IMR-90 (cell line): ENCODE data around the gene SBK2. TPM values are rescaled to one million over a fixed set of nuclear protein-coding genes. Genes with fewer than 3 reads are reported as not detected.

Experiments
- ATAC-seq: fragments of 200-7000 bp; cut with Tn5 transposase; 2 replicates; pipeline ENCODE4 v1.9.1; 2020; ENCODE audit warnings: low read depth, mild to moderate bottlenecking, moderate library complexity
- BruUV-seq: library from RNA; stranded (reverse); fragments of 400-500 nt; replicated peaks from 2 replicates; lab custom pipeline; 2021; lab: Mats Ljungman, UMichigan
- CTCF ChIA-PET: fragments of 300-600 bp; formaldehyde crosslinking; extraction: SDS; loops from one replicate; lab custom pipeline; 2021; ENCODE audit warnings: antibody characterized with exemption; lab: Yijun Ruan, JAX
- POLR2A ChIA-PET: fragments of 300-600 bp; sonication (Branson Sonifier 250); formaldehyde crosslinking; loops from one replicate; lab custom pipeline; 2022; ENCODE audit warnings: antibody characterized with exemption; ENCODE audit not compliant: unreplicated experiment; lab: Charles Lee
- DNase-seq: peaks from one replicate; pipeline ENCODE4 v3.0.0; 2013
- H2AFZ ChIP-seq: replicated peaks from 2 replicates; pipeline ENCODE3; 2013; ENCODE audit warnings: low read length, mild to moderate bottlenecking; ENCODE audit not compliant: poor library complexity
- H2AK5ac ChIP-seq: 2 replicates; pipeline ENCODE4 v1.6.1; 2013; ENCODE audit warnings: low read depth, low read length, inconsistent platforms
- H2AK9ac ChIP-seq: replicated peaks from 2 replicates; pipeline ENCODE3; 2013; ENCODE audit warnings: mild to moderate bottlenecking, low read depth, low read length, moderate library complexity; ENCODE audit not compliant: poor library complexity
- H2BK120ac ChIP-seq: 2 replicates; pipeline ENCODE4 v1.6.1; 2013; ENCODE audit warnings: low read depth, low read length, inconsistent platforms
- H2BK15ac ChIP-seq: 3 replicates; pipeline ENCODE4 v1.6.1; 2013; ENCODE audit warnings: low read depth, low read length, inconsistent platforms
- H2BK20ac ChIP-seq: 2 replicates; pipeline ENCODE4 v1.6.1; 2013; ENCODE audit warnings: low read depth, mild to moderate bottlenecking, inconsistent platforms, low read length, moderate library complexity
- H2BK5ac ChIP-seq: 2 replicates; pipeline ENCODE4 v1.6.1; 2013; ENCODE audit warnings: mild to moderate bottlenecking, low read depth, low read length, inconsistent platforms; ENCODE audit not compliant: poor library complexity, severe bottlenecking
- H3K14ac ChIP-seq: replicated peaks from 2 replicates; pipeline ENCODE4 v1.6.1; 2013; ENCODE audit warnings: low read depth, low read length, inconsistent platforms
- H3K18ac ChIP-seq: 2 replicates; pipeline ENCODE4 v1.6.1; 2013; ENCODE audit warnings: low read depth, low read length, control low read depth
- H3K23ac ChIP-seq: 2 replicates; pipeline ENCODE4 v1.6.1; 2013; ENCODE audit warnings: low read depth, low read length, inconsistent platforms
- H3K27ac ChIP-seq: 2 replicates; pipeline ENCODE4 v1.5.1; 2013; ENCODE audit warnings: mild to moderate bottlenecking, control low read depth, low read length; ENCODE audit not compliant: insufficient read depth
- H3K27me3 ChIP-seq: 2 replicates; pipeline ENCODE4 v1.6.1; 2013; ENCODE audit warnings: low read length; ENCODE audit not compliant: control insufficient read depth, insufficient read depth
- H3K36me3 ChIP-seq: 2 replicates; pipeline ENCODE4 v1.6.1; 2013; ENCODE audit warnings: low read length, mixed read lengths; ENCODE audit not compliant: control insufficient read depth, insufficient read depth
- H3K4ac ChIP-seq: 2 replicates; pipeline ENCODE4 v1.6.1; 2013; ENCODE audit warnings: low read depth, low read length, inconsistent platforms
- H3K4me1 ChIP-seq: 2 replicates; pipeline ENCODE4 v1.6.1; 2013; ENCODE audit warnings: low read length, mixed read lengths; ENCODE audit not compliant: control insufficient read depth, insufficient read depth
- H3K4me2 ChIP-seq: 2 replicates; pipeline ENCODE4 v1.6.1; 2013; ENCODE audit warnings: low read depth, mild to moderate bottlenecking, control low read depth, low read length, moderate library complexity
- H3K4me3 ChIP-seq: 2 replicates; pipeline ENCODE4 v1.5.1; 2013; ENCODE audit warnings: low read depth, mild to moderate bottlenecking, control low read depth, low read length, moderate library complexity; ENCODE audit not compliant: insufficient read depth
- H3K56ac ChIP-seq: 2 replicates; pipeline ENCODE4 v1.6.1; 2013; ENCODE audit warnings: low read length, inconsistent platforms; ENCODE audit not compliant: insufficient read depth; ENCODE audit errors: extremely low read depth
- H3K79me1 ChIP-seq, 2 experiments: 2 replicates each; pipeline ENCODE4 v1.6.1; 2013; ENCODE audit warnings: low read length in 2 of 2, inconsistent platforms in 1 of 2, low read depth in 1 of 2
- H3K9ac ChIP-seq: 2 replicates; pipeline ENCODE4 v1.6.1; 2013; ENCODE audit warnings: low read depth, low read length, control low read depth
- H3K9me1 ChIP-seq: 2 replicates; pipeline ENCODE4 v1.6.1; 2013; ENCODE audit warnings: low read length, inconsistent platforms; ENCODE audit not compliant: insufficient read depth
- H3K9me3 ChIP-seq: 2 replicates; pipeline ENCODE4 v1.6.1; 2013; ENCODE audit warnings: low read length; ENCODE audit not compliant: control insufficient read depth, insufficient read depth
- H4K20me1 ChIP-seq: 2 replicates; pipeline ENCODE4 v1.6.1; 2013; ENCODE audit warnings: low read length, inconsistent platforms; ENCODE audit not compliant: insufficient read depth
- H4K5ac ChIP-seq: 2 replicates; pipeline ENCODE4 v1.6.1; 2013; ENCODE audit warnings: mild to moderate bottlenecking, low read depth, low read length, control low read depth
- H4K8ac ChIP-seq, 2 experiments: 2 replicates each; pipeline ENCODE4 v1.6.1; 2013; ENCODE audit warnings: low read depth in 2 of 2, low read length in 2 of 2, control low read depth in 1 of 2, inconsistent platforms in 1 of 2
- H4K91ac ChIP-seq: 2 replicates; pipeline ENCODE4 v1.6.1; 2013; ENCODE audit warnings: low read depth, low read length, inconsistent platforms; ENCODE audit not compliant: insufficient read depth
- BHLHE40 ChIP-seq: fragments of 150-350 bp; IDR thresholded peaks from 2 replicates; pipeline ENCODE4 v1.6.1; 2016; ENCODE audit warnings: mild to moderate bottlenecking, low read depth, low read length
- FOS ChIP-seq: fragments of 150-350 bp; IDR thresholded peaks from 2 replicates; pipeline ENCODE4 v1.6.1; 2016; ENCODE audit warnings: low read depth, low read length
- MAZ ChIP-seq: IDR thresholded peaks from 2 replicates; pipeline ENCODE4 v1.6.1; 2012; ENCODE audit warnings: low read depth, mild to moderate bottlenecking, low read length, improper control_type of control experiment, moderate library complexity, borderline replicate concordance
- POLR2A ChIP-seq: IDR thresholded peaks from 2 replicates; pipeline ENCODE4 v1.6.1; 2012; ENCODE audit warnings: mild to moderate bottlenecking, low read depth, low read length
- SMC3 ChIP-seq: fragments of 150-350 bp; IDR thresholded peaks from 2 replicates; pipeline ENCODE4 v1.6.1; 2016; ENCODE audit warnings: low read depth, mild to moderate bottlenecking, antibody characterized with exemption, low read length, moderate library complexity
- WGBS, 2 experiments: methylation state at CpG; one replicate each; pipeline versions ENCODE4 v1.1.5 to v1.1.7; 2013; ENCODE audit warnings: missing lambda C conversion rate in 2 of 2; ENCODE audit not compliant: insufficient read length in 1 of 2; ENCODE audit errors: extremely low coverage in 2 of 2; 5-methylcytosine and 5-hydroxymethylcytosine counted together
- dilution Hi-C: fragments of 300-500 bp; cut with HindIII; formaldehyde crosslinking; loops from one replicate; pipeline ENCODE4 v1.14.3; 2018; ENCODE audit warnings: low sequenced_read_pairs; ENCODE audit not compliant: unreplicated experiment
- in situ Hi-C: fragments of 300-500 bp; cut with MboI; formaldehyde crosslinking; loops from 3 replicates; pipeline ENCODE4 v1.14.3; 2019; ENCODE audit warnings: low sequenced_read_pairs, inconsistent platforms, mixed read lengths
- intact Hi-C: fragments of 100-400 bp; cut with micrococcal nuclease; formaldehyde crosslinking; loops from 2 replicates; pipeline ENCODE4 v1.10.0; 2022
- polyA plus RNA-seq, 3 experiments: library from polyadenylated mRNA; depleted of rRNA; stranded (reverse); fragments of >200 nt; gene quantifications; 2 replicates each; pipeline ENCODE4 v1.2.3, GENCODE V29; 2012; ENCODE audit warnings: low replicate concordance in 1 of 3
- total RNA-seq: library from RNA; depleted of rRNA; stranded (reverse); fragments of >200 nt; gene quantifications from 2 replicates; pipeline ENCODE4 v1.2.3, GENCODE V29; 2012
- TF ChIP-seq, protein P1 (sequence below): fragments of 150-350 bp; IDR thresholded peaks from 2 replicates; pipeline ENCODE4 v1.6.1; 2017; ENCODE audit warnings: mild to moderate bottlenecking, antibody characterized with exemption, low read length, low read depth

Gene SBK2
- total and polyA plus RNA-seq, 2 of the 4 experiments (the other 2 are of a cell fraction): 0.48 TPM; not detected in 1

DNA sequence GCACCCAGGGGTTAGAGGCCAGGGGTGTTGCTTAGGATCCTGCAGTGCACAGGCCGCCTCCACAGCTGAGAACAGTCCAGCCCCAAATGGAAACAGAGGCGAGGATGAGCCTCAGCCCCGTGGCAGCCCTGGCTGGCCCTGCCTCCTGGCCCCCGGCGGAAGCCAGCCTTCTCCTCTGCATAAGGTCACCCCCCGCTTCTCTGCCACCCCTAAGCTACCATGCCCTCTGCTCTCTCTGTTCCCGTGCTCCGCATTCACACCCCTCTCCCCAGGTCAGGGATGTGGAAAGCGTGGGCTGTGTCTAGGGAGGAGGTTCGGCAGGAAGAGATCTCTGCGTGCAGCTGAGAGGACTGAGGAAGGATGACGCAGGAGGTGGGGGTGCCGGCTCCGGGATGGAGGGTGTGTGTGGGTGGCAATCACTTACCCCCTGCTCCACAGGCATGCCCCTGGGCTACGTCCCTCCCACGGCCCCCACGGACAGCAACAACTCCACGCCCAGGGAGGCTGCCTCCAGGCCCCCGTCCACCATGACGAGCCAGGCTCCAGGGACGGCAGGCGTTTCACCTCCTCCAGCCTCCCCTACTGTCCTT, 42.7 kb downstream of the SBK2 start:
- H3K4me2 ChIP-seq: peak overlapping the region; percentile 63
- no peaks in the 10 kb centered on the region for H3K27me3 ChIP-seq
- H2AFZ ChIP-seq: peak overlapping the region; percentile 93
- H2AK5ac ChIP-seq: peak overlapping the region; percentile 65
- peak; percentile 75 for DNase-seq
- H4K5ac ChIP-seq: peak overlapping the region; percentile 83
- peak overlapping the region; percentile 35; the same call in 1 of the 2 replicates for H2BK20ac ChIP-seq
- POLR2A ChIA-PET: interaction anchor here (0.8 kb wide), 1 partner anchor 10 kb away, joined by 3 read pairs; no protein-coding TSS in a partner anchor
- peaks cover 0 to 17% of the 10 kb centered on the region in 2 experiments for H3K79me1 ChIP-seq
- dilution Hi-C loops (no loop called here), intact Hi-C loops (no loop called here), in situ Hi-C loops (loop anchor here (25.0 kb wide), 1 partner anchor 1032 kb away; the partner anchor contains the start of genes CDC42EP5 and LENG9)
- H3K27ac ChIP-seq: peak overlapping the region; percentile 65
- peak overlapping the region; percentile 87 for H3K14ac ChIP-seq
- H3K9me3 ChIP-seq: no peaks in the 10 kb centered on the region
- H2AK9ac ChIP-seq: peak overlapping the region; percentile 94
- H3K4me3 ChIP-seq: peak overlapping the region; percentile 18; the same call in 1 of the 2 replicates
- peak; percentile 54 for ATAC-seq
- no peak overlapping the region for H3K56ac ChIP-seq
- no peak overlapping the region for H2BK15ac ChIP-seq
- peak overlapping the region; percentile 82 for H3K4ac ChIP-seq
- CTCF ChIA-PET: interaction anchor here (0.7 to 3.1 kb wide), 2 partner anchors 10 to 76 kb away, joined by 3 to 16 read pairs; no protein-coding TSS in a partner anchor
- H2BK120ac ChIP-seq: peak overlapping the region; percentile 47
- H4K8ac ChIP-seq: peak overlapping the region; percentile 15 to 82; a peak in 3 of 4 replicates
- H4K91ac ChIP-seq: peak overlapping the region; percentile 88
- H2BK5ac ChIP-seq: peak overlapping the region; percentile 94
- peak overlapping the region; percentile 49 for H3K18ac ChIP-seq
- no TSS peak for BruUV-seq
- H3K9me1 ChIP-seq: peaks cover 3% of the 10 kb centered on the region
- H3K36me3 ChIP-seq: peaks cover 4% of the 10 kb centered on the region; the same call in 1 of the 2 replicates
- H3K9ac ChIP-seq: peak overlapping the region; percentile 67; the same call in 1 of the 2 replicates
- H3K4me1 ChIP-seq: peaks cover 16% of the 10 kb centered on the region
- H4K20me1 ChIP-seq: no peaks in the 10 kb centered on the region
- H3K23ac ChIP-seq: peak overlapping the region; percentile 53
- 67% methylated on average over 1 of the region's 22 CpGs; no CpG with 5 or more reads in 1 of the 2 experiments for WGBS, 2 experiments
- TF ChIP-seq SMC3 (no peak), FOS (no peak; the same call in 1 of the 2 replicates), POLR2A (peak; percentile 51; the same call in 1 of the 2 replicates), MAZ (peak; percentile 78; the same call in 1 of the 2 replicates), BHLHE40 (0 out of 2 replicates have a peak, but pooled peaks have one; percentile 17)
- TF ChIP-seq, protein P1, sequence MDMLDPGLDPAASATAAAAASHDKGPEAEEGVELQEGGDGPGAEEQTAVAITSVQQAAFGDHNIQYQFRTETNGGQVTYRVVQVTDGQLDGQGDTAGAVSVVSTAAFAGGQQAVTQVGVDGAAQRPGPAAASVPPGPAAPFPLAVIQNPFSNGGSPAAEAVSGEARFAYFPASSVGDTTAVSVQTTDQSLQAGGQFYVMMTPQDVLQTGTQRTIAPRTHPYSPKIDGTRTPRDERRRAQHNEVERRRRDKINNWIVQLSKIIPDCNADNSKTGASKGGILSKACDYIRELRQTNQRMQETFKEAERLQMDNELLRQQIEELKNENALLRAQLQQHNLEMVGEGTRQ: no peak
